ENCODE data around the gene MYBPHL. TPM values are rescaled to one million over a fixed set of nuclear protein-coding genes. Genes with fewer than 3 reads are reported as not detected.

MYBPHL gene
- total and polyA plus RNA-seq, 2 experiments from 2014 or later: 3.6 to 7.4 TPM

GRCh38 chr1:109269212-109269980 lies 37.4 kb downstream of the MYBPHL start:
- Histone ChIP-seq H2AFZ (no peak overlapping the region), H3K36me3 (replicated peaks; ENCODE audit: insufficient read depth, low read depth) (no peaks in the 10 kb centered on the region)
- WGBS (ENCODE audit: low lambda C conversion rate, missing lambda C conversion rate): 92% methylated on average over 32 of the region's 33 CpGs

GRCh38 chr1:109268431-109269211 lies 38.2 kb downstream of the MYBPHL start:
- no peaks in the 10 kb centered on the region for H4K20me1 ChIP-seq (ENCODE audit: insufficient read depth, poor library complexity, severe bottlenecking)
- no peaks in the 10 kb centered on the region for H3K27me3 ChIP-seq
- TF ChIP-seq CTCF (IDR thresholded peaks at IDR 0.05; ENCODE audit: poor library complexity) (no peak), EZH2 (IDR thresholded peaks at IDR 0.05; ENCODE audit: borderline replicate concordance) (no peak), EZH2phosphoT487 (IDR thresholded peaks at IDR 0.05; ENCODE audit: low read depth, severe bottlenecking, unreplicated experiment) (no peak)
- H3K27ac ChIP-seq: no peak overlapping the region
- no peaks in the 10 kb centered on the region for H3K9me3 ChIP-seq (ENCODE audit: low read depth)
- H2AFZ ChIP-seq: no peak overlapping the region
- 97% methylated on average over 19 of the region's 29 CpGs for WGBS (ENCODE audit: low lambda C conversion rate, missing lambda C conversion rate)
- H3K4me1 ChIP-seq (ENCODE audit: insufficient read depth): peaks cover 10% of the 10 kb centered on the region
- H3K36me3 ChIP-seq (replicated peaks; ENCODE audit: insufficient read depth, low read depth): no peaks in the 10 kb centered on the region
- no peak overlapping the region for H3K4me3 ChIP-seq
- H3K79me2 ChIP-seq: no peaks in the 10 kb centered on the region
- no peak for DNase-seq (ENCODE audit: low spot score)
- H3K9me2 ChIP-seq (replicated peaks; ENCODE audit: insufficient read depth): no peaks in the 10 kb centered on the region
- H3K4me2 ChIP-seq: no peak overlapping the region

More at GRCh38 chr1:109269212-109269980, 37.4 kb downstream of the MYBPHL start:
- H3K27me3 ChIP-seq: no peaks in the 10 kb centered on the region
- H3K4me3 ChIP-seq: no peak overlapping the region
- DNase-seq (ENCODE audit: low spot score): no peak
- no peaks in the 10 kb centered on the region for H3K9me3 ChIP-seq (ENCODE audit: low read depth)
- TF ChIP-seq CTCF (IDR thresholded peaks at IDR 0.05; ENCODE audit: poor library complexity): no peak
- no peak for TF ChIP-seq EZH2 (IDR thresholded peaks at IDR 0.05; ENCODE audit: borderline replicate concordance)
- TF ChIP-seq EZH2phosphoT487 (IDR thresholded peaks at IDR 0.05; ENCODE audit: low read depth, severe bottlenecking, unreplicated experiment): no peak
- peaks cover 17% of the 10 kb centered on the region for H3K4me1 ChIP-seq (ENCODE audit: insufficient read depth)
- H4K20me1 ChIP-seq (ENCODE audit: insufficient read depth, poor library complexity, severe bottlenecking): no peaks in the 10 kb centered on the region
- no peak overlapping the region for H3K4me2 ChIP-seq
- H3K27ac ChIP-seq: no peak overlapping the region
- H3K9me2 ChIP-seq (replicated peaks; ENCODE audit: insufficient read depth): no peaks in the 10 kb centered on the region
- no peaks in the 10 kb centered on the region for H3K79me2 ChIP-seq

- 95% methylated on average over 17 of the region's 17 CpGs for WGBS (ENCODE audit: low lambda C conversion rate, missing lambda C conversion rate)
- TF ChIP-seq EZH2 (IDR thresholded peaks at IDR 0.05; ENCODE audit: borderline replicate concordance) (no peak), EZH2phosphoT487 (IDR thresholded peaks at IDR 0.05; ENCODE audit: low read depth, severe bottlenecking, unreplicated experiment) (no peak), CTCF (IDR thresholded peaks at IDR 0.05; ENCODE audit: poor library complexity) (no peak)
- no peak overlapping the region for H3K4me3 ChIP-seq
These were observed 39.0 kb downstream of the MYBPHL start for GRCh38 chr1:109267743-109268300.

More at GRCh38 chr1:109267743-109268300, 39.0 kb downstream of the MYBPHL start:
- no peaks in the 10 kb centered on the region for H4K20me1 ChIP-seq (ENCODE audit: insufficient read depth, poor library complexity, severe bottlenecking)
- no peaks in the 10 kb centered on the region for H3K9me2 ChIP-seq (replicated peaks; ENCODE audit: insufficient read depth)
- H3K9me3 ChIP-seq (ENCODE audit: low read depth): no peaks in the 10 kb centered on the region
- no peak overlapping the region for H3K4me2 ChIP-seq
- H2AFZ ChIP-seq: no peak overlapping the region
- no peak for DNase-seq (ENCODE audit: low spot score)
- peaks cover 2% of the 10 kb centered on the region for H3K4me1 ChIP-seq (ENCODE audit: insufficient read depth)
- H3K79me2 ChIP-seq: no peaks in the 10 kb centered on the region
- H3K36me3 ChIP-seq (replicated peaks; ENCODE audit: insufficient read depth, low read depth): no peaks in the 10 kb centered on the region
- H3K27ac ChIP-seq: no peak overlapping the region
- H3K27me3 ChIP-seq: no peaks in the 10 kb centered on the region

Data from hepatocyte (in vitro differentiated cells).